GM06990 (cell line): ENCODE data around the gene TDRD12.
"Not testable (repeated sequence)": the region's sequence is repeated elsewhere in the genome, so short reads cannot be mapped to it uniquely, and the experiment has no call there.

ENCODE experiments used
- DNase-seq: peaks from one replicate; pipeline ENCODE4 v3.0.0-alpha.2; 2011; ENCODE audit not compliant: insufficient read length; ENCODE audit errors: extremely low read depth
- H3K27me3 ChIP-seq: replicated peaks from 2 replicates; pipeline ENCODE4 v1.6.0; 2011; ENCODE audit warnings: low read length; ENCODE audit not compliant: control insufficient read depth, insufficient read depth
- H3K36me3 ChIP-seq: 2 replicates; pipeline ENCODE4 v1.5.1; 2011; ENCODE audit warnings: low read length; ENCODE audit not compliant: control insufficient read depth, insufficient read depth
- H3K4me3 ChIP-seq: replicated peaks from 2 replicates; pipeline ENCODE4 v1.5.1; 2011; ENCODE audit warnings: low read depth, mild to moderate bottlenecking, control low read depth, low read length
- CTCF ChIP-seq: IDR thresholded peaks from 2 replicates; pipeline ENCODE4 v1.5.1; 2011; ENCODE audit warnings: low read length, control low read depth, mild to moderate bottlenecking, inconsistent platforms; ENCODE audit not compliant: insufficient read depth, poor library complexity, severe bottlenecking

TDRD12 gene

GRCh38 chr19:32702010-32702409, 17.6 kb upstream of the TDRD12 start:
- H3K27me3 ChIP-seq = no peaks in the 10 kb centered on the region
- TF ChIP-seq CTCF = no peak
- no peak for DNase-seq
- no peak overlapping the region for H3K4me3 ChIP-seq
- H3K36me3 ChIP-seq = peaks cover 8% of the 10 kb centered on the region

- H3K27me3 ChIP-seq, H3K36me3 ChIP-seq, H3K4me3 ChIP-seq, DNase-seq: not testable (repeated sequence)
Observed at GRCh38 chr19:32704006-32704405, 15.6 kb upstream of the TDRD12 start.

GRCh38 chr19:32708457-32708856, 11.1 kb upstream of the TDRD12 start:
- Histone ChIP-seq H3K27me3 (no peaks in the 10 kb centered on the region), H3K36me3 (peaks cover 5% of the 10 kb centered on the region), H3K4me3 (no peak overlapping the region)
- DNase-seq = no peak
- no peak for TF ChIP-seq CTCF

- no peak for DNase-seq
- Histone ChIP-seq H3K27me3 (no peaks in the 10 kb centered on the region), H3K36me3 (peaks cover 5% of the 10 kb centered on the region), H3K4me3 (no peak overlapping the region)
- no peak for TF ChIP-seq CTCF
Observed at GRCh38 chr19:32709032-32709431, 10.5 kb upstream of the TDRD12 start.

GRCh38 chr19:32711747-32712146, 7.8 kb upstream of the TDRD12 start:
- H3K36me3 ChIP-seq = peaks cover 7% of the 10 kb centered on the region
- TF ChIP-seq CTCF = no peak
- no peak for DNase-seq

GRCh38 chr19:32716203-32716602, 3.4 kb upstream of the TDRD12 start:
- H3K36me3 ChIP-seq = not testable (repeated sequence)

More at GRCh38 chr19:32711747-32712146, 7.8 kb upstream of the TDRD12 start:
- no peaks in the 10 kb centered on the region for H3K27me3 ChIP-seq
- H3K4me3 ChIP-seq = no peak overlapping the region

GRCh38 chr19:32717496-32717895, 2.1 kb upstream of the TDRD12 start:
- DNase-seq = no peak
- no peaks in the 10 kb centered on the region for H3K27me3 ChIP-seq
- no peak for TF ChIP-seq CTCF
- H3K36me3 ChIP-seq = peaks cover 2% of the 10 kb centered on the region; the same call in 1 of the 2 replicates
- H3K4me3 ChIP-seq = no peak overlapping the region

More at GRCh38 chr19:32716203-32716602, 3.4 kb upstream of the TDRD12 start:
- not testable (repeated sequence) for H3K27me3 ChIP-seq, DNase-seq, H3K4me3 ChIP-seq
